WTC11 (cell line): Measurements from ENCODE around the gene RNU1-4.
"Not testable (repeated sequence)": the region's sequence is repeated elsewhere in the genome, so short reads cannot be mapped to it uniquely, and the experiment has no call there.

Source experiments
- CTCF ChIP-seq: fragments of 200-600 bp; IDR thresholded peaks from 2 replicates; pipeline ENCODE4 v1.8.0; 2022; ENCODE audit warnings: antibody characterized with exemption
- ESRRA ChIP-seq: sonication (generic); formaldehyde crosslinking; IDR thresholded peaks from 2 replicates; pipeline ENCODE4 v1.8.1; 2022; ENCODE audit warnings: mild to moderate bottlenecking, missing genetic modification reagents, borderline replicate concordance
- HMGA2 ChIP-seq: fragments of 250-450 bp; sonication (Bioruptor Pico); IDR thresholded peaks from 2 replicates; pipeline ENCODE4 v1.4.0; 2021; ENCODE audit warnings: mild to moderate bottlenecking, moderate library complexity
- HMGXB4 ChIP-seq: sonication (generic); formaldehyde crosslinking; IDR thresholded peaks from 2 replicates; pipeline ENCODE4 v1.8.1; 2023; ENCODE audit warnings: mild to moderate bottlenecking, moderate library complexity, missing genetic modification reagents
- JUN ChIP-seq: sonication (generic); formaldehyde crosslinking; IDR thresholded peaks from 2 replicates; pipeline ENCODE4 v1.8.0; 2023; ENCODE audit warnings: mild to moderate bottlenecking, missing genetic modification reagents
- MAX ChIP-seq: sonication (generic); formaldehyde crosslinking; IDR thresholded peaks from 2 replicates; pipeline ENCODE4 v1.8.0; 2022; ENCODE audit warnings: mild to moderate bottlenecking, missing genetic modification reagents
- MLX ChIP-seq: sonication (generic); formaldehyde crosslinking; IDR thresholded peaks from 2 replicates; pipeline ENCODE4 v1.8.1; 2023; ENCODE audit warnings: mild to moderate bottlenecking, missing genetic modification reagents, moderate library complexity
- TCF7 ChIP-seq: sonication (generic); formaldehyde crosslinking; IDR thresholded peaks from 2 replicates; pipeline ENCODE4 v1.8.0; 2022; ENCODE audit warnings: mild to moderate bottlenecking, low read depth, missing genetic modification reagents, moderate library complexity
- TEAD4 ChIP-seq: sonication (generic); formaldehyde crosslinking; IDR thresholded peaks from 2 replicates; pipeline ENCODE4 v1.8.0; 2022; ENCODE audit warnings: mild to moderate bottlenecking, missing genetic modification reagents
- ZBTB21 ChIP-seq: sonication (generic); formaldehyde crosslinking; IDR thresholded peaks from 2 replicates; pipeline ENCODE4 v1.8.1; 2023; ENCODE audit warnings: mild to moderate bottlenecking, missing genetic modification reagents, borderline replicate concordance
- ZBTB43 ChIP-seq: sonication (generic); formaldehyde crosslinking; IDR thresholded peaks from 2 replicates; pipeline ENCODE4 v1.8.1; 2023; ENCODE audit warnings: mild to moderate bottlenecking, missing genetic modification reagents
- ZNF138 ChIP-seq: sonication (generic); formaldehyde crosslinking; conservative IDR thresholded peaks from 2 replicates; pipeline ENCODE4 v1.8.1; 2022; ENCODE audit warnings: mild to moderate bottlenecking, moderate library complexity, missing genetic modification reagents
- ZNF263 ChIP-seq: sonication (generic); formaldehyde crosslinking; IDR thresholded peaks from 2 replicates; pipeline ENCODE4 v1.8.1; 2022; ENCODE audit warnings: low read depth, mild to moderate bottlenecking, moderate library complexity, missing genetic modification reagents
- ZNF317 ChIP-seq: sonication (generic); formaldehyde crosslinking; IDR thresholded peaks from 2 replicates; pipeline ENCODE4 v1.8.1; 2023; ENCODE audit warnings: low read depth, mild to moderate bottlenecking, moderate library complexity, missing genetic modification reagents, borderline replicate concordance

- not testable (repeated sequence) for TF ChIP-seq ZNF263 (CRISPR knock-in tag); HMGA2 (CRISPR knock-in tag); CTCF; HMGXB4 (CRISPR knock-in tag); MAX (CRISPR knock-in tag); ZNF138 (CRISPR knock-in tag); TCF7 (CRISPR knock-in tag); ZBTB21 (CRISPR knock-in tag); ZNF317 (CRISPR knock-in tag); JUN (CRISPR knock-in tag); MLX (CRISPR knock-in tag); TEAD4 (CRISPR knock-in tag); ZBTB43 (CRISPR knock-in tag); ESRRA
These were observed 24.0 kb downstream of the RNU1-4 start for GRCh38 chr1:16764248-16764819.
